ENCODE results near the gene PLK5. TPM values are rescaled to one million over a fixed set of nuclear protein-coding genes. Genes with fewer than 3 reads are reported as not detected.
"Not testable (repeated sequence)": the region's sequence is repeated elsewhere in the genome, so short reads cannot be mapped to it uniquely, and the experiment has no call there.

The PLK5 gene
- total RNA-seq, 1 donor from 2014 or later, result 0.26 TPM

- Mint-ChIP-seq H3K4me3 (ENCODE audit: low read depth) (no peak overlapping the region), H3K27ac (no peak overlapping the region), H3K36me3 (ENCODE audit: insufficient read depth) (no peaks in the 10 kb centered on the region), H3K27me3 (peaks cover 40% of the 10 kb centered on the region), H3K4me1 (ENCODE audit: low read depth) (peaks cover 4% of the 10 kb centered on the region), H3K9me3 (ENCODE audit: low read depth) (no peaks in the 10 kb centered on the region)
- TF ChIP-seq, protein P1, sequence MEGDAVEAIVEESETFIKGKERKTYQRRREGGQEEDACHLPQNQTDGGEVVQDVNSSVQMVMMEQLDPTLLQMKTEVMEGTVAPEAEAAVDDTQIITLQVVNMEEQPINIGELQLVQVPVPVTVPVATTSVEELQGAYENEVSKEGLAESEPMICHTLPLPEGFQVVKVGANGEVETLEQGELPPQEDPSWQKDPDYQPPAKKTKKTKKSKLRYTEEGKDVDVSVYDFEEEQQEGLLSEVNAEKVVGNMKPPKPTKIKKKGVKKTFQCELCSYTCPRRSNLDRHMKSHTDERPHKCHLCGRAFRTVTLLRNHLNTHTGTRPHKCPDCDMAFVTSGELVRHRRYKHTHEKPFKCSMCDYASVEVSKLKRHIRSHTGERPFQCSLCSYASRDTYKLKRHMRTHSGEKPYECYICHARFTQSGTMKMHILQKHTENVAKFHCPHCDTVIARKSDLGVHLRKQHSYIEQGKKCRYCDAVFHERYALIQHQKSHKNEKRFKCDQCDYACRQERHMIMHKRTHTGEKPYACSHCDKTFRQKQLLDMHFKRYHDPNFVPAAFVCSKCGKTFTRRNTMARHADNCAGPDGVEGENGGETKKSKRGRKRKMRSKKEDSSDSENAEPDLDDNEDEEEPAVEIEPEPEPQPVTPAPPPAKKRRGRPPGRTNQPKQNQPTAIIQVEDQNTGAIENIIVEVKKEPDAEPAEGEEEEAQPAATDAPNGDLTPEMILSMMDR (IDR thresholded peaks at IDR 0.05; ENCODE audit: unreplicated experiment), result no peak
- no peak for DNase-seq (ENCODE audit: low spot score, unreplicated experiment)
These were observed 4.9 kb downstream of the PLK5 start for GRCh38 chr19:1528596-1529429.

DNA sequence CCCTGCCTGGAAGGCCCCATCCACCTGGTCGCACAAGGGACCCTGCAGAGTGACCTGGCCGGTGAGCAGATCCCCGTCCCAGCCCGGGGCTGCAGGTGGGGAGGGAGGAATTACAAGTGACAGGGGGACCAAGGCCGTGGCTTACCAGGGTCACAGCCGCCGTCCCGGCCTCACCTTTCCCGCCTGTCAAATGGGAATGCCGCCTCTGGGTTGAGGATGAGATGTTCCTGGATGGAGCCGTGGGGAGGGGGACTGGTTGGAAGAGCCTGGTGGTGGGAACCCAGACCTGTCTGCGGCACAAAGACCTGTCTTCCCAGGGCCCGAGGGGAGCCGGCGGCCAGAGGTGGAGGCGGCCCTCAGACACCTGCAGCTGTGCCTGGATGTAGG, 5.5 kb downstream of the PLK5 start:
- H3K9me3 Mint-ChIP-seq (ENCODE audit: low read depth), result no peaks in the 10 kb centered on the region
- H3K36me3 Mint-ChIP-seq (ENCODE audit: insufficient read depth), result no peaks in the 10 kb centered on the region
- TF ChIP-seq, protein P1 (IDR thresholded peaks at IDR 0.05; ENCODE audit: unreplicated experiment), result no peak
- H3K27ac Mint-ChIP-seq, result no peak overlapping the region
- H3K4me3 Mint-ChIP-seq (ENCODE audit: low read depth), result no peak overlapping the region
- peaks cover 3% of the 10 kb centered on the region for H3K4me1 Mint-ChIP-seq (ENCODE audit: low read depth)
- DNase-seq (ENCODE audit: low spot score, unreplicated experiment), result no peak
- peaks cover 38% of the 10 kb centered on the region for H3K27me3 Mint-ChIP-seq

- not testable (repeated sequence) for H3K36me3 Mint-ChIP-seq (ENCODE audit: insufficient read depth); H3K27ac Mint-ChIP-seq; H3K9me3 Mint-ChIP-seq (ENCODE audit: low read depth); H3K4me3 Mint-ChIP-seq (ENCODE audit: low read depth); H3K4me1 Mint-ChIP-seq (ENCODE audit: low read depth); DNase-seq (ENCODE audit: low spot score, unreplicated experiment)
- H3K27me3 Mint-ChIP-seq, result peaks cover 24% of the 10 kb centered on the region
These were observed 7.0 kb downstream of the PLK5 start for GRCh38 chr19:1530856-1531255.

- Mint-ChIP-seq H3K27ac (no peak overlapping the region), H3K36me3 (ENCODE audit: insufficient read depth) (no peaks in the 10 kb centered on the region), H3K4me3 (ENCODE audit: low read depth) (no peak overlapping the region), H3K9me3 (ENCODE audit: low read depth) (no peaks in the 10 kb centered on the region), H3K27me3 (peaks cover 16% of the 10 kb centered on the region), H3K4me1 (ENCODE audit: low read depth) (no peaks in the 10 kb centered on the region)
- TF ChIP-seq, protein P1 (IDR thresholded peaks at IDR 0.05; ENCODE audit: unreplicated experiment), result no peak
- no peak for DNase-seq (ENCODE audit: low spot score, unreplicated experiment)
These were observed 7.7 kb downstream of the PLK5 start for GRCh38 chr19:1531587-1531986.

DNA sequence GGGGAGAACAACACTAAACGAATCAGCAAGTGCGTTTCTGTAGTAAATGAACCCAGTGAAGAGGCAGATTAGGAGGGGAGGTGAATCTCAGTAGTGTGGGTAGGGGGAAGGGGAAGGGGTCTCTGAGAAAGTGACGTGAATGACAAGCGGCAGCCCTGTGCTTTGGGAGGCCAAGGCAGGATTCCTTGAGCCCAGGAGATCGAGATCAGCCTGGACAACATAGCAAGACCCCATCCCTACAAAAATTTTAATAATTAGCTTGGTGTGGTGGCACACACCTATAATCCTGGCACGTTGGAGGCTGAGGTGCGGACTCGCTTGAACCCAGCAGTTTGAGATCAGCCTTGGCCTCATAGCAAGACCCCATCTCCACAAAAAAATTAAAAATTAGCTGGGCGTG, 8.1 kb downstream of the PLK5 start:
- TF ChIP-seq, protein P1 (IDR thresholded peaks at IDR 0.05; ENCODE audit: unreplicated experiment), result no peak
- Mint-ChIP-seq H3K36me3 (ENCODE audit: insufficient read depth) (no peaks in the 10 kb centered on the region), H3K27me3 (peaks cover 14% of the 10 kb centered on the region), H3K27ac (no peak overlapping the region), H3K4me1 (ENCODE audit: low read depth) (no peaks in the 10 kb centered on the region), H3K4me3 (ENCODE audit: low read depth) (no peak overlapping the region), H3K9me3 (ENCODE audit: low read depth) (no peaks in the 10 kb centered on the region)
- no peak for DNase-seq (ENCODE audit: low spot score, unreplicated experiment)

All from progenitor cell of endocrine pancreas (in vitro differentiated cells).